Heart left ventricle (tissue), 13 donors: ENCODE results near the gene RPTOR.

Experiments
- POLR2A ChIP-seq, 2 donors: fragments of 450-650 bp; IDR thresholded peaks; one replicate each; pipeline ENCODE4 v1.6.1; 2017; ENCODE audit warnings: antibody characterized with exemption in 2 of 2, mild to moderate bottlenecking in 2 of 2, moderate library complexity in 2 of 2
- TF ChIP-seq, protein P1 (sequence below), 12 donors: fragments of 200-600 bp; sonication (generic) in 4 of 12; IDR thresholded peaks; one replicate each; pipeline versions ENCODE4 v1.5.0 to v1.8.0; 2018 to 2022; ENCODE audit warnings: antibody characterized with exemption in 12 of 12, mild to moderate bottlenecking in 5 of 12
- donor health status: ischemic (EF 13 %, LVEDD 7.1; RV severe dilation, severe dysfunction).
- donor health status: DM: no; HTN: yes; CAD: no.
- donor health status: DM: no; HTN: no; CAD: no.
- donor health status: ischemic (EF 25% LVEDD 6.9; RV normal size, moderate dysfunction).
- donor health status: ischemic (EF 25% LVEDD 5.7; RV mildly dilated, moderate dysfunction).
- donor health status: ischemic (EF 35%, LVEDD 5.7; RV mildly dilated, moderate dysfunction).
- donor health status: nonischemic (EF 11% LVEDD 7.7; RV severe dilation, severe dysfunction).
- donor health status: DM: yes; HTN: yes; CAD: no.
- donor health status: PGD.
- donor health status: ischemic (EF 29% LVEDD 5.4; RV normal size, mild dysfunction).
- donor health status: nonischemic (EF 23%, LVEDD 6.1; RV moderate dilation, normal function).

DNA sequence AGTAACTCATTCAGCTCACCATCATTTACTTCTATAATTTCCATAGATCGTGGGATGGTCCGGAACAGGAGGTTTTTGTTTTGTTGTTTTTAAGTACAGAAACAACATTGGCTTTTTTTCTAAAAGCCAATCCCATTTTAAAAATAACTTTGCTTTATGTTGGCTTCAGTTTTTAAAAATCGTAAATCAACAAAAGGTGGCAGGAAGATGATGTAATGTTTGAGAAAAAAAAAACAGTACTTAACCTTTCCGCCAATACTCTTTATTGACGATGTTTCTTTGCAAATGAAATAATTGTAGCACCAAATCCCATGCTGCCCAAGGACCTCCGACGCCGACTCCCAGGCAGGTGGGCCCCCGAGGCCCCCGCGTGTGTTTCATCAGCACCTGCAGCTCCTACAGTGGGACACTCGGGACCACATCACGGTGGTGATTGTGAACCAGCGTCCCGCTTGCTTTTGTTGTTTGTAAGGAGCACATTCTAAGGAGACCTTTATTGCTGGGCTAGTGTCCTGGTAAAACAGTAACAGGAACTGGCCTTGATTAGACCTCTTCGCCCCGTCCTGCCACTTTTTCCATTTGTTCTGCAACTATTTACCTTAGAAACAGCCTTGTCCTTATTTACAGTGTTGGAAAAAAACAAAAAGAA lies 306.8 kb downstream of the RPTOR start:
- TF ChIP-seq, protein P1, sequence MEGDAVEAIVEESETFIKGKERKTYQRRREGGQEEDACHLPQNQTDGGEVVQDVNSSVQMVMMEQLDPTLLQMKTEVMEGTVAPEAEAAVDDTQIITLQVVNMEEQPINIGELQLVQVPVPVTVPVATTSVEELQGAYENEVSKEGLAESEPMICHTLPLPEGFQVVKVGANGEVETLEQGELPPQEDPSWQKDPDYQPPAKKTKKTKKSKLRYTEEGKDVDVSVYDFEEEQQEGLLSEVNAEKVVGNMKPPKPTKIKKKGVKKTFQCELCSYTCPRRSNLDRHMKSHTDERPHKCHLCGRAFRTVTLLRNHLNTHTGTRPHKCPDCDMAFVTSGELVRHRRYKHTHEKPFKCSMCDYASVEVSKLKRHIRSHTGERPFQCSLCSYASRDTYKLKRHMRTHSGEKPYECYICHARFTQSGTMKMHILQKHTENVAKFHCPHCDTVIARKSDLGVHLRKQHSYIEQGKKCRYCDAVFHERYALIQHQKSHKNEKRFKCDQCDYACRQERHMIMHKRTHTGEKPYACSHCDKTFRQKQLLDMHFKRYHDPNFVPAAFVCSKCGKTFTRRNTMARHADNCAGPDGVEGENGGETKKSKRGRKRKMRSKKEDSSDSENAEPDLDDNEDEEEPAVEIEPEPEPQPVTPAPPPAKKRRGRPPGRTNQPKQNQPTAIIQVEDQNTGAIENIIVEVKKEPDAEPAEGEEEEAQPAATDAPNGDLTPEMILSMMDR (IDR thresholded peaks at IDR 0.05), result no peak
- TF ChIP-seq POLR2A (IDR thresholded peaks at IDR 0.05), result no peak
